Heart left ventricle (tissue), 13 donors: Measurements from ENCODE around the gene TMEM30B.
"Not testable (repeated sequence)": the region's sequence is repeated elsewhere in the genome, so short reads cannot be mapped to it uniquely, and the experiment has no call there.

Experiments
- CTCF ChIP-seq, 12 donors: fragments of 200-600 bp; sonication (generic) in 4 of 12; IDR thresholded peaks; one replicate each; pipeline versions ENCODE4 v1.5.0 to v1.8.0; 2018 to 2022; ENCODE audit warnings: antibody characterized with exemption in 12 of 12, mild to moderate bottlenecking in 5 of 12
- POLR2A ChIP-seq, 2 donors: fragments of 450-650 bp; IDR thresholded peaks; one replicate each; pipeline ENCODE4 v1.6.1; 2017; ENCODE audit warnings: antibody characterized with exemption in 2 of 2, mild to moderate bottlenecking in 2 of 2, moderate library complexity in 2 of 2
- donor health status: ischemic (EF 13 %, LVEDD 7.1; RV severe dilation, severe dysfunction).
- donor health status: DM: no; HTN: yes; CAD: no.
- donor health status: DM: no; HTN: no; CAD: no.
- donor health status: ischemic (EF 25% LVEDD 6.9; RV normal size, moderate dysfunction).
- donor health status: ischemic (EF 25% LVEDD 5.7; RV mildly dilated, moderate dysfunction).
- donor health status: ischemic (EF 35%, LVEDD 5.7; RV mildly dilated, moderate dysfunction).
- donor health status: nonischemic (EF 11% LVEDD 7.7; RV severe dilation, severe dysfunction).
- donor health status: DM: yes; HTN: yes; CAD: no.
- donor health status: PGD.
- donor health status: ischemic (EF 29% LVEDD 5.4; RV normal size, mild dysfunction).
- donor health status: nonischemic (EF 23%, LVEDD 6.1; RV moderate dilation, normal function).

GRCh38 chr14:61239285-61239684 is 41.9 kb downstream of the TMEM30B start:
- TF ChIP-seq CTCF, POLR2A (IDR thresholded peaks at IDR 0.05): not testable (repeated sequence)
